GM18517 (cell line): ENCODE data around the gene SEC61A1.
A peak's percentile ranks its signal among the peaks of the same experiment; 100 is the strongest.

Experiments
- ATAC-seq: cut with Tn5 transposase; IDR thresholded peaks from one replicate; pipeline ENCODE4 v1.9.1; 2021; ENCODE audit warnings: mild to moderate bottlenecking, moderate library complexity; ENCODE audit not compliant: unreplicated experiment

Gene SEC61A1

GRCh38 chr3:128056258-128056657 lies 4.0 kb downstream of the SEC61A1 start:
- ATAC-seq = no peak

DNA sequence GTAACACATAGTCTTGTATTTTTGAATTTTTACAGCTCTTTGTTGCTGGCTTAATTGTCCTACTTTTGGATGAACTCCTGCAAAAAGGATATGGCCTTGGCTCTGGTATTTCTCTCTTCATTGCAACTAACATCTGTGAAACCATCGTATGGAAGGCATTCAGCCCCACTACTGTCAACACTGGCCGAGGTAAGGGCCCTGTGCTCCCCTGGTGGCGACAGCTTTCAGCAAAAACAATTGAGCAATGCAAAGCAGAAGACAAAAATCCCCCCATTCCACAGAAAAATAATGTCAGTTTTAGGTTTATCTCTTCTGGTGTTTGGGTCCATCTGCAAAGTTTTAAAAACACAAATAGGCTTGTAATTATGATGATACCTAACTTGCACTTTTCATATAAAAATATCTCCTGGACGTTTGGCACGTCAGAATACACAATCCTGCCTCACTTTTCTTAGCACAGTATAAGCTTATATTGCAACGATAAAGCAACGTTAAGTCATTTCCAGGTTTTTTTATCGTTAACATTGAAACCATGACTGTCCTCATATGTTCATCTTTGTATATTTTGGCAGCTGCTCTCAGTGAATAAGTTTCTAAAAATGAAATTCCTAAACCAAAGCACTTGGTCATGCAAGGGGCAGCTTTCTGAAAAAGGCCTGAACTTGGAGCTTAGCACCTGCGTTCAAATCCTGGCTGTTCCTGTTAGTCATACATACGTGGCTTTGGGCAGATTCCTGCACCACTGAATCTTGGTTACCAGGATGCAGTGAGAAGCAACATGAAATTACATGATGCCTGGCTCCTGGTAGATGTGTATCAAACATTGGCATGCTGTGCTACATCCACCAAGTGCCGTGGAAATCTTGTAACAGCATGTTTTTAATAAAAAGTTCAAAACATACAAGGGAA lies 8.5 kb downstream of the SEC61A1 start:
- ATAC-seq = no peak

GRCh38 chr3:128062033-128062745 lies 10.0 kb downstream of the SEC61A1 start:
- ATAC-seq = no peak

GRCh38 chr3:128063865-128064264 lies 11.6 kb downstream of the SEC61A1 start:
- no peak for ATAC-seq

DNA sequence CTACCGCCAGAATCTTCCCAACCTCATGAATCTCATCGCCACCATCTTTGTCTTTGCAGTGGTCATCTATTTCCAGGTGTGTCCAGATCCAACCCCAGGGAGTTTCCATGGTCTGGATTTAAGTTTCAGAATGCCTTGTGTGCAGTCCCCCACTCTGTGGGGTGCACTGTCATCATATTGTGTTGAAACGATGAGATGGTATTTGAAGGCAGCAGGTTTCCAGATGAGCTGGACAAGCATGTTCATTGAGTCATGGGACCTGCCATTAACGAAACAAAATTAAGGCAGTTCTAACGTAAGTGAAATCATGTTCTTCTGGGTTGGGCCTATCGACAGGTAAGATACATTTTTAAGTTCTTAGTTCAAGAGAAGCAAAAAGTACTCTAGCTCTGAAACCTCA lies 12.7 kb downstream of the SEC61A1 start:
- no peak for ATAC-seq

- no peak for ATAC-seq
Measured at GRCh38 chr3:128066114-128066513, 13.9 kb downstream of the SEC61A1 start.

GRCh38 chr3:128066676-128067075 lies 14.4 kb downstream of the SEC61A1 start:
- no peak for ATAC-seq

GRCh38 chr3:128067489-128067888 lies 15.3 kb downstream of the SEC61A1 start:
- ATAC-seq = no peak

GRCh38 chr3:128068156-128068620 lies 16.0 kb downstream of the SEC61A1 start:
- ATAC-seq = no peak

DNA sequence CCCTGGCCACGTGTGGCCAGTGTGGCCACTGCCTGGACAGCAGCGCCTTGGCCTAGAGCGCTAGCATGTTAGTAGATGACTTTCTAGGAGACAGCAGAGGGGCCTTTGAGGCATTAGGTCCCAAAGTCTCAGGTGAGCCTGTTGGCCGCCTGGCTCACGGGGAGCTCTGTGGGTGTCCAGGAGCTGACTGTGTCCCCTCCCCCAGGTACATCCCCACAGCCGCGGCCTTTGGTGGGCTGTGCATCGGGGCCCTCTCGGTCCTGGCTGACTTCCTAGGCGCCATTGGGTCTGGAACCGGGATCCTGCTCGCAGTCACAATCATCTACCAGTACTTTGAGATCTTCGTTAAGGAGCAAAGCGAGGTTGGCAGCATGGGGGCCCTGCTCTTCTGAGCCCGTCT lies 17.0 kb downstream of the SEC61A1 start:
- no peak for ATAC-seq

DNA sequence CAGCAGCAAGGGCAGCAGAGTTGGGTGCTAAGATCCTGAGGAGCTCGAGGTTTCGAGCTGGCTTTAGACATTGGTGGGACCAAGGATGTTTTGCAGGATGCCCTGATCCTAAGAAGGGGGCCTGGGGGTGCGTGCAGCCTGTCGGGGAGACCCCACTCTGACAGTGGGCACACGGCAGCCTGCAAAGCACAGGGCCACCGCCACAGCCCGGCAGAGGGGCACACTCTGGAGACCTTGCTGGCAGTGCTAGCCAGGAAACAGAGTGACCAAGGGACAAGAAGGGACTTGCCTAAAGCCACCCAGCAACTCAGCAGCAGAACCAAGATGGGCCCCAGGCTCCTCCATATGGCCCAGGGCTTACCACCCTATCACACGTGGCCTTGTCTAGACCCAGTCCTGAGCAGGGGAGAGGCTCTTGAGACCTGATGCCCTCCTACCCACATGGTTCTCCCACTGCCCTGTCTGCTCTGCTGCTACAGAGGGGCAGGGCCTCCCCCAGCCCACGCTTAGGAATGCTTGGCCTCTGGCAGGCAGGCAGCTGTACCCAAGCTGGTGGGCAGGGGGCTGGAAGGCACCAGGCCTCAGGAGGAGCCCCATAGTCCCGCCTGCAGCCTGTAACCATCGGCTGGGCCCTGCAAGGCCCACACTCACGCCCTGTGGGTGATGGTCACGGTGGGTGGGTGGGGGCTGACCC lies 18.8 kb downstream of the SEC61A1 start:
- ATAC-seq = no peak

DNA sequence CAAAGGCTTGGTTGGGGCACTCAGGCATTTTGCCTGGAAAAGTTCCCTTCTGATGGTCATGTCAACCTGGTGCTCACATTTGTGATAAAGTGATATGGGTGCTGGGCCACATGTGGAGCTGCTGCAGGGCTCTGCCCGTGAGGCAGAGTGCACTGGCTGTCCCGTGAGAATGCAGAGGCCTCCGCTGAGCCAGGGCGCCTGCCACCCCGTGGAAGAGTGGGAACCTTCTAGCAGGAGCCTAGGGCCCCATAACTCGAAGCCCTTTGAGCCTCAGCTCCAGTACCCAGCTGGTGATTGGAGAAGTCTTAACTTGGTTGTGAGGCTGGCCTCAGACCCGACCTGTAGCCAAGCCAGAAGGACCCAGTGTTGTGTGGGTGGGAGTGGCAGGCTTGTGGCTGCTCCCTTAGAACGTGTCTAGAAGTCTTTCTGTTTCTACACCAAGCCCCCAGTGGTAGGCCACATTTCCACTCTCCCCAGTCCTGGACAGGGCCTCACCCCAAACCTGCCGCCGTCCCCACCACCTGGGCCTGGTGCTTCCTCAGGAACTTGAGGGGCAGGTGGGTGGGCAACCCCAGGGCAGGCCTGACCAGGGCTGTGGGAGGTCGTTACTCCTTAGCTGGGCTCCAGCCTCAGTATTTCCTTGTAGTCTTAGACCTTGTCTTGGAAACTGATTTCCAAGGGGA lies 19.7 kb downstream of the SEC61A1 start:
- ATAC-seq = no peak

DNA sequence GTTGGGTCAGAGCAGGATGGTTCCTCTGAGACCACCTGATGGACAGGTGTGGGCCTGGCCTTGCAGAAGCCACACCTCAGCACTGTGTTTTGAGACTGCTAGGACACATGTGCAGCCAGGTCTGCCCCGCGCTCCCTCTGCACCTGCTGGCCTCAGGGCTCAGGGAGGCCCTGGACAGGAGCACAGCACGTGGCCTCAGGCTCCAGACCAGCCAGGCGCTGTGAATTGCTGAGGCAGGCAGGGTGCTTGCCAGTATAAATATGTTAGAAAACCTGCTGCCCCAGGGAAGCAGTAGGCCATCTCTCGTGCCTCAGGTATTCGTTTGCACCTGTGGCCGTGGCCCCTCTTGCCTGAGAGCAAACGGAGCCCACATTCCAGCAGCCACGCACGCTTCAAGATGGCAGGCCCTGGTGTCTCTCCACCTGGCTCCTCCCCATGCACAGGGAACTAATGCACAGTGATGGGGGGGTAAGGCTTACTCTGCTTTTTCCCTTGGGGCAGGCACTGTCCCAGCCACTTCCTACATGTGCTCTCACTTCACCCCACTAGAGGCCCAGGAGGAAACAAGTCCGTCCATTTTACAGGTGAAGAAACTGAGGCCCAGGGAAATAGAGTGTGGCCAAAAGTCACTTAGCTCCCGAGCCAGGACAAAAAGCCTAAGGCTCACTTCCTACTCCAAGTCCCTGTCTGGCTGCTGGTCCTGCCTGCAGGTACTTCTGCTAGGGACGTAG lies 20.4 kb downstream of the SEC61A1 start:
- no peak for ATAC-seq

DNA sequence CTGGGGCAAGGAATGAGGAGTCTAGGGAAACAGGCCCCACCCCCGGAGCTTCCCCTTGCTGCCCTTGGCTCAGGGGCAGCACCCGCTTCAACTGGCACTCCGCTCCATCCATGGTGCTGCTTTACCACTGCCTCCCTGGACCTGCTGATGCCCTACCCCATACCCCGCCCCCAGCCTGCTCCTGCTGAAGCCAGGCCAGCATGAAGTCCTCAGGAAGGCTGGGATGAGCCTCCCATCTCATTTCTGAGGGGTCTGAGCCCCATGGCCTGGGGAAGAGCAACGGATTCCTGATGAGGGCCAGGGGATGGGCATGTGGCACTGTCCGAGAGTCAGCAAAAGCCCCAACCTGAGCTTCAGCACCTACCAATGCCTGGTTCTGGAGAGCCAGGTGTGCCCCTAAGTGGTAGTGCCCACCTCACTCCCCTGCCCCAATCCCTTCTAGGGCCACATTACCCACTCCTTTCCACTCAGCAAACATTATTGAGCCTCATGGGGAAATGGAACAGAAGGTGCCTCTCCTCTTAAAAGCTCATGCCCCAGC lies 21.0 kb downstream of the SEC61A1 start:
- no peak for ATAC-seq

DNA sequence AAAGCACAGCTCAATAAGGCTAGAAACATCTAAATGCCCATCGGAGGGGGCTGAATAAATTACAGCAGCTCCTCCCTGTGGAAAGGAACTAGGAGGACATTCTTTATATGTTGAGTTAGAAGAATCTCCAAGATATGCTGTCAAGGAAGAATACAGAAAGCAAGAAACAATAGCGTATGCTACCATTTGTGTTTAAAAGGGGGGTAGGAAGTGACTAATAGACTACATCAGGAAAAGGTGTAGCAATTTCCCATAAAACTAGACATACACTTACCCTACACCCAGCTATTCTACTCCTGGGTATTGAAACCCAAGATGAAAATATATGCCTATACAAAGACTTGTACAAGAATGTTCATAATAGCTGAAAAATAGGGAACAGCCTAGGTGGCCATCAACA lies 21.6 kb downstream of the SEC61A1 start:
- ATAC-seq = no peak

DNA sequence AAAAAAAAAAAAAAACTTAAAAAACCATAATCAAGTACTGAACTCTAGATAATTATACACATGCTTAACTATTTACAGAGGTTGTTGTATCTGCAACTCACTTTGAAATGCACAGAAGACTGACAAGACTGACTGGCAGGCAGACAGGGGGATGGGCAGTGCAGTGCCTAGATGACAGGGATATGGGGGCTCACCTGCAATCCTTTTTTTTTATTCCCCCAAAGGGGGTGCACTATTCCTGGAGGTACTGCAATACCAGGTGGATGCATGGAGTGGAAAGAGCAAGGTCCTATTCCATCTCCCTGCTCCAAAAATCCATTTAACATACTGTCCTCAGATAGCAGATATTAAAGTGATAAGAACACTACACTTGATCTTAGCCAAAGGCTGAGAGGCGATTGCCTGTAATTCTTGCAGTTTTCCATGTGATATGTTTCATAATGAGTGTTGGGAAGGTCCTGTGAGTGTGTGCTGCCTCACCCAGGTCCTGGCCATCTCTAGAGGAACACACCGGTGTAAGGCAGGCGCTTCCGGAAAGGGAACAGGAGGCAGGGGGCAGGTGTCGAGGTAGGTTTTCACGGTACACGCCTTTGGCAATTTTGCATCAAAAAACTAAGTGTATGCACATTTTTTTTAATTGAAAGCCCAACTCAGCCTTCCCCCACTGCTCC lies 22.7 kb downstream of the SEC61A1 start:
- no peak for ATAC-seq

GRCh38 chr3:128075522-128076482 lies 23.6 kb downstream of the SEC61A1 start:
- peak; percentile 57 for ATAC-seq

GRCh38 chr3:128076483-128077201 lies 24.4 kb downstream of the SEC61A1 start:
- no peak for ATAC-seq
